HL-60 (cell line): ENCODE data around the gene PALM3.

Source experiments
- DNase-seq, 2 experiments: peaks; one replicate each; pipeline ENCODE4 v3.0.0-alpha.2; 2010 to 2020; ENCODE audit warnings: low read depth in 1 of 2, low spot score in 1 of 2
- H3K27ac ChIP-seq: fragments of 250-450 bp; sonication (Bioruptor Pico); replicated peaks from 2 replicates; pipeline ENCODE4 v1.5.1; 2020; ENCODE audit warnings: mild to moderate bottlenecking, moderate library complexity
- H3K27me3 ChIP-seq: fragments of 250-450 bp; sonication (Bioruptor Pico); 2 replicates; pipeline ENCODE4 v1.5.1; 2021; ENCODE audit warnings: mild to moderate bottlenecking, moderate library complexity; ENCODE audit not compliant: insufficient read depth, poor library complexity, severe bottlenecking
- H3K4me3 ChIP-seq: replicated peaks from 2 replicates; pipeline ENCODE4 v1.5.1; 2011; ENCODE audit warnings: mild to moderate bottlenecking, control low read depth, low read length; ENCODE audit not compliant: insufficient read depth
- CTCF ChIP-seq: IDR thresholded peaks from one replicate; pipeline ENCODE4 v1.5.1; 2011; ENCODE audit warnings: low read length, control low read depth, inconsistent platforms; ENCODE audit not compliant: insufficient read depth
- GABPA ChIP-seq: IDR thresholded peaks from 2 replicates; pipeline ENCODE4 v1.6.1; 2012; ENCODE audit warnings: low read depth
- POLR2AphosphoS5 ChIP-seq: IDR thresholded peaks from 2 replicates; pipeline ENCODE4 v1.6.1; 2012; ENCODE audit warnings: low read depth
- REST ChIP-seq: IDR thresholded peaks from 2 replicates; pipeline ENCODE4 v1.6.1; 2012; ENCODE audit warnings: low read depth; ENCODE audit not compliant: insufficient replicate concordance
- SPI1 ChIP-seq: IDR thresholded peaks from 2 replicates; pipeline ENCODE4 v1.6.1; 2012; ENCODE audit warnings: low read depth, mild to moderate bottlenecking, borderline replicate concordance

Gene PALM3

GRCh38 chr19:14089662-14090508 is 28.0 kb upstream of the PALM3 start:
- Histone ChIP-seq H3K4me3 (peak overlapping the region; percentile 66), H3K27ac (no peak overlapping the region), H3K27me3 (no peaks in the 10 kb centered on the region)
- TF ChIP-seq GABPA, result no peak
- TF ChIP-seq SPI1, result no peak
- no peak for TF ChIP-seq CTCF
- TF ChIP-seq REST, result no peak
- TF ChIP-seq POLR2AphosphoS5, result no peak
- DNase-seq, result peak in 1 of 2 experiments; percentile 40

GRCh38 chr19:14089412-14089661 is 27.5 kb upstream of the PALM3 start:
- TF ChIP-seq REST (no peak), GABPA (no peak), SPI1 (no peak), CTCF (no peak), POLR2AphosphoS5 (no peak)
- no peaks in the 10 kb centered on the region for H3K27me3 ChIP-seq
- H3K27ac ChIP-seq, result no peak overlapping the region
- H3K4me3 ChIP-seq, result peak overlapping the region; percentile 66
- DNase-seq, result no peak

GRCh38 chr19:14088634-14089411 is 26.9 kb upstream of the PALM3 start:
- H3K27me3 ChIP-seq, result no peaks in the 10 kb centered on the region
- TF ChIP-seq POLR2AphosphoS5, result no peak
- TF ChIP-seq GABPA, result no peak
- no peak for TF ChIP-seq REST
- no peak for TF ChIP-seq CTCF
- TF ChIP-seq SPI1, result no peak
- no peak overlapping the region for H3K4me3 ChIP-seq
- DNase-seq, result no peak
- H3K27ac ChIP-seq, result no peak overlapping the region
